HG03135 (cell line): ENCODE data around the gene CADM3.

ENCODE experiments used
- ATAC-seq: cut with Tn5 transposase; IDR thresholded peaks from one replicate; pipeline ENCODE4 v1.9.1; 2021; ENCODE audit warnings: mild to moderate bottlenecking, moderate library complexity; ENCODE audit not compliant: unreplicated experiment

Gene CADM3, protein sequence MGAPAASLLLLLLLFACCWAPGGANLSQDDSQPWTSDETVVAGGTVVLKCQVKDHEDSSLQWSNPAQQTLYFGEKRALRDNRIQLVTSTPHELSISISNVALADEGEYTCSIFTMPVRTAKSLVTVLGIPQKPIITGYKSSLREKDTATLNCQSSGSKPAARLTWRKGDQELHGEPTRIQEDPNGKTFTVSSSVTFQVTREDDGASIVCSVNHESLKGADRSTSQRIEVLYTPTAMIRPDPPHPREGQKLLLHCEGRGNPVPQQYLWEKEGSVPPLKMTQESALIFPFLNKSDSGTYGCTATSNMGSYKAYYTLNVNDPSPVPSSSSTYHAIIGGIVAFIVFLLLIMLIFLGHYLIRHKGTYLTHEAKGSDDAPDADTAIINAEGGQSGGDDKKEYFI

DNA sequence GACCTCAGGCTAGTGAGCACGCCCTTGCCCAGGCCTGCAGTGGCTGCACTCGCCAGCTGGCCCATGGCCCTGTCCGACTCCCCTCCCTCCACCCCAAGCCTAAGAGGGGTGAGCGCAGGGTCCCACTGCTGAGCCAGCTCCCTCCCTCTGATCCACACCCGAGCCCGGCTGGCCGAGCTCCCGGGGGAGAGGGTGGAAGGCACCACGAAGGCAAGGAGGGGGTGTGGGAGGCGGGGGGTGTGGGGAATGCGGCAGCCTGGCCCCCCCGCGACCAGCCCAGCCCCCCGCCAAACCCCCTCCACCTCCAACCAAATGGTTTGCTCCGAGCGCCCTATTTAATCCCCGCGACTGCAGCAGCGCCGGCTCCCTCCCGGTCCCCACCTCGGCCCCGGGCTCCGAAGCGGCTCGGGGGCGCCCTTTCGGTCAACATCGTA lies at the start of gene CADM3:
TSS of gene CADM3 (plus strand) at position 362 of the 434 bp plus-strand sequence. CDS start 151 bp downstream, outside the sequence.
- ATAC-seq = no peak

DNA sequence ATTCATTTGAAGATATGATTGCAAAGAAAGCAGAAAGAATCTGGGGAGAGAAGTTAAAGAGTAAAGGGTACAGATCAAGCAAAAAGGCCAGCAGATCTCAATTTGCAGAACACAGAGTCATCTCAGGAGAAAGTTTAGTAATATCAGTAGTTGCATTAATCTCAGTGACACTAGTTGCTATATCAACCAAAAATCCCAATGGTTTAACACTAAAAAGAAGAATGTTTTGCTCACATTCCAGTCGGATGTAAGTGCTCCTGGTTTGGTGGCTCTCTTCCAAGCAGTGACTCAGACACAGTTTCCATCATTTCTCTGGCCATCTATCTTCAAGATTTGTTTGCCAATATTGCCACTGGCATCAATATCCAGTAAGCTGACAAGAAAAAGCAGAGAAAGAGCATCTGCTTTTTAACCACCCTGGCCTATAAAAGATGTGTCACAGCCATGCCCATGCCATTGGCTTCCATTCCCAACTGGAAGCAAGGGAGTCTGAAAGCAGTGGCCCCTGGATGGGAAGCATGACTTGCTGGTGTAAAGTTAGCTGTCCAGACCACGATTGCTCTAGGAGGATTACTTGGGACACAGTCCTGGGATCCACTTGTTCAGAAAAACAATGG lies 49.3 kb upstream of the CADM3 start:
- ATAC-seq = peak; percentile 83

DNA sequence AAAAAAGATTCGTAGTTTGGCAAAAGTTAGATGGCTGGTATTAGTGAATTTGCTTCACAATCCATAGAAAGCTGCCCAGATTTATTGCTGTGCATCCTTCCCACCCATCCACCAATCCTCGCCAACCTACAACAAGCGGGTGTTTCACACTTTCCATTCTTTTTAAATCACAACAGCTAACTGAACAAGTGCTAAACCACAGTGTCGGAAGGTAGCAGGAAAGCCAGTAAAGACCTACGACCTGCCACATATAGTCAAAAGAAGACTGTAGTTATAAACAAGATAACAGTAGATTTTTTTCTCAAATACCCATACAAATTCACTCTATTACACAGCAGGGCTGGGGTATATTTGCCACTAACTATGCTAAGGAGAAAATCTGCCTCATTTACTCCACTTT lies 47.8 kb upstream of the CADM3 start:
- ATAC-seq = no peak

DNA sequence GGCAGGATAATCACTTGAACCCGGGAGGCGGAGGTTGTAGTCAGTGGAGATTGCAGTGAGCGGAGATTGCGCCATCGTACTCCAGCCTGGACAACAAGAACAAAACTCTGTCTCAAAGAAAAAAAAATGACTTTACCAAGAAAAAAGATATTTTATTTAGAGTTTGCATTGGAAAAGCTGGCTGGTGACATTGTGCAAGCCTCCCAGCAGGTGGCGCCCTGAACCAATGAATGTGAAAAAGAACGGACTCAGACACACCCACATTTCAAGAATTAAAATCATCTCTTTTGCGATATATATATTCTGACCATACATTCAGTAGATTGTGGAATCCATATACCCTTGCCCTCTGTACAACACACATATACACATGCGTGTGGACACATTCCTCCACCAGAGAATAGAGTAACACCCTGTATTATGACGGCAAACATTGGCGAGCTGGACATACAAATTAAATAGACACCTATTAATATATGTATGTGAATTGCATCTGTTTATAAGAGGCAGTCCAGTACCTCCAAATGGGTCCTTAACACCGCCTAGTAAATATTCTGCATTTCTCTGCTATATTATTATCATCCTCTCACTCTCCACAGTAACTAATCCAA lies 39.0 kb upstream of the CADM3 start:
- no peak for ATAC-seq

DNA sequence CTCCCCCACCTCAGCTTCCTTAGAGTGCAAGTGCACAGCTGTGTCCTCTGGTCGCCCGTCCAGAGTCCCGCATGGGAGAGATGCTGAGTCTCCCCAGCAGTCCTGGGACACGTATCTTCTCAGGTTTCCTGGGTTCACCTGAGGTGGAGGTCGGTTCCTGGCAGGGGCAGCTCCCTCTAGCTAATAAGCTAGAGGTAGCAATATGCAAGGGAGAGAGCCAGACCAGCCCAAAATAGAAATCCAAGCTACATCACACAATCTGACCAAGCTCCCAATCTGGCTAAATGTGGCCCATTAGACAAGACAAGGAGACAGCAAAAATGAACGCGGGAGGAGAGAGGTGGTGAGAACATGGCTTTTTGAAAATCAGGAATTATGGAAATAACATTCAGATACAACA lies 30.9 kb upstream of the CADM3 start:
- ATAC-seq = no peak

DNA sequence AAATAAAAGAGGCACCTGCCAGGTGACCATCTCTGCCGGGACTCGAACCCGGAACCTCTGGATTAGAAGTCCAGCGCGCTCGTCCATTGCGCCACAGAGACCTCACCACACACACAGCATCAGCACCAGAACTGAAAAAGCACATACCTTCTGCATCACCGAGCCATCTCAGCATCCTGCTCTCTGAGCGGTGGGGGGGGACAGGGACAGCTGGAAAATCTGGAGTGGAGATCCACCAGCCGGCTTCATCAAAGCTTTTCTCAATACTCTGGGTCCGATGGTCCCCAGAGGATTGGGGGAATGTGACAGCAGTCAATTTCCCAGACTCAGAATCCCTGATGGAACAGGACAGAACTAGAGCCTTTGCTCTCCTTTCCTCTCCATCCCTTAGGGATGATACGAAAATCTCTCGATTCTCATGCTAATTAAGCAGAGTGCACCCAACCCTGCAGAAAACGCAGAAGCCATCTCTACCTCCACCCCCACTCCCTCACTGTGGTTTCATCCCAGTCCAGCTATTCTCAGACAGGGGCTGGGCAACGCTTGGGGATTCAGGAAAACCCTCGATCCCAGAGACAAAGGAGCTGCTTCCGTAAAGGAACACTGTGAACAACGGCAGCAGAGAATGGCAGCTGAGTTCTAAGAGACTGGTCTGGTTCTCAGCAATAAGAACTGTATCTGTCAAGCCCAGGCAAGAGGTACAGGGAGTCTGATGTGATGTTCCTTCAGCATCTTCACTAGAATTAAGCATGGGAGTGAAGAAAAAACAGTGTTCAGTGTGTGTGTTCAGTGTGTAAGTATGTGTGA lies 29.6 kb upstream of the CADM3 start:
- ATAC-seq = no peak

DNA sequence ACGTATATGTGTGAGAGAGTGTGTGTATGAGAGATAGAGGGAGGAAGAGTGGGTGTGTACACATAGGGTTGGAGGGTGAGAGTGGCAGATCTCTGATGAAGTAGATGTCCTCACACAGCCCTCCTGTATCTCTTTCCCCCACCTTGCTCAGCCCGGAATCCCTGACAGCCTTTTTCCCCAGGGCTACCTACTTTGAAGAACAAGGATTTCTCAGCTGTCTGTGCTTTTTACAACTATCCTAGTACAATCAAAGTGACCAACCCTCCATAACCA lies 29.1 kb upstream of the CADM3 start:
- ATAC-seq = no peak

DNA sequence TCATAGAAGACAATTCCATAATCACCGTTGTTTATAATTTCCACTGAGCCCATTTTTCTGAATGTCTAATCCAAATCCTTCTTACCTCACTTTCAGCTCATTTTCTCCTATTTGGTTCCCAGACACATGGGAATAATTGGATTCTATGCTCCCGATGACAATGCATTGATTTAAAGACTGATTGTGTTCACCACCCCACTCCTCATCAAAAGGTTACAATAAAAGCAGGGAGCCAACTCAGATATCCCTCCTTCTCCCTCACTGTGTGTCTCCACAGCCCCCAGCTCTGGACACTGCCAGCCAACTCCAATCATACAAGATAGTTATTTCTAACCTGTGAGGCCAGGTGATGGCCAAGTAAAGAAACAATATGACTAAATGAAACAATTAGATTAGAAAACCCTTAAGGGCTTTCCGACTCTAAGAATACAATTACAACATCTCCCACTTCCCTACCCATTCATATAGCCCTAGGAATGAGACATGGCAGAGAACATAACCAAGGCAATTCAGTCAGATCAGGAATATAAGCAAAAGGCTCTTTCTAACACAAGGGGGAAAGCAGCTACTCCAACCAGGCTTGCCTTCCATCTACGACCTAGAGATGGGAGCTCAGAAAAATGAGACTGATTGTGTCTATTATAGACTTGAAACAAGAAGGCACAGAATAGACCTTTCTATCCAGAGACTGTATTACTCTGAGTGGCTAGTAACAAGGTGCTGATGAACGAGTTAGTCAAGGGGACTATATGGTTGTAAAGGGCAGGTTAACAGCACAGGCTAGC lies 28.5 kb upstream of the CADM3 start:
- ATAC-seq = no peak

DNA sequence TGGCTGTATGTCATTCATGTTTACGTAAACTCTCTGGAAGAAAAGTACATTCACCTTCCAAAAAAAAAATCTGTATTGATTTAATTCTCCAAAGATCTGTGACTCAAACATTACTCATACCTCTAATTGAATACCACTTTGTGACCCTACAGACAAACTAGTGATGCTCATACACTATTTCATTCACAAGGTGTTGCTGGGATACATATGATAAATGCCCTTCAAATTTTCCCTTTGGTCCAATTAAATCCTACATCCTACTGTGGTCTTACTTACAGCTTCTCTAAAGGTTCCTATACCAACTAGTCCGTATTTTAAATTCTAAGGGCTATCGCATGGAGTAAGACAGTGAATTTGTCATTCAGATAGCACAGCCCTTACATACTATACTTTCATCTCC lies 26.8 kb upstream of the CADM3 start:
- no peak for ATAC-seq

DNA sequence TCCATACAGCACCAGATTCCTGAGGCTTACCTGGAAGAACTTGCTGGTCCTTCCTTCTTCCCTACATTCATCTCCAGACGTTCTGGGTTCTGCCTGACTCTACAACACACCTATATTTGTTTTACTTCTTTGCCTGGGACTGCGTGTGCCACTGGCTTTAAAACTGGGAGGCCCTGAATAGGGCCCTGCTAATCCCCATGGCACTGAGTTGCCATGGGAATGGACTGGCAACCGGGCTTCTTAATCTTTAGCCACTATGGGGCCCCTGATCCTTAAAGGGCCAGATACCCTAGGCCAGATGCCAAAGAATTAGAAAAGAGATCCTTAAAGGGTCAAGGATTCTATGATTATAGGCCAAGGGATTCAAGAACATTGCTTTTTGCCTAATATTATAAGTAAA lies 24.4 kb upstream of the CADM3 start:
- no peak for ATAC-seq

DNA sequence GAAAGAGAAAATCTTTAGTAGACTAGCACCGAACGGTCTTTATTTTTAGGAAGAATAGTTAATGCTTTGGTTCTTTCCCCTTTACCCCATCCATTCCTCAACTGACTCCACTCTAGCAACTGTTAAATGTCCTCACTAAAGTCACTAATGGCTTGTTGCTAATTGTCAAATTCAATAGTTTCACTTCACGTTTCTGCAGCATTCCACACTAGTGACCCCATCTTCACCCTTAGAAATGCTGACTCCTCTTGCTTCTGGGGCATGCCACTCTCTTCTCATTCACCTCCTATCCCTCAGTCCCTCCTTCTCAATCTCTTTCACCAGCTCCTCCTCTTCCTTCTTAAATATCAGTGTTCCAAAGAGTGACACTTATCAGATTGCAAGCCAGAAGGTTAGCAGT lies 19.4 kb upstream of the CADM3 start:
- ATAC-seq = no peak

DNA sequence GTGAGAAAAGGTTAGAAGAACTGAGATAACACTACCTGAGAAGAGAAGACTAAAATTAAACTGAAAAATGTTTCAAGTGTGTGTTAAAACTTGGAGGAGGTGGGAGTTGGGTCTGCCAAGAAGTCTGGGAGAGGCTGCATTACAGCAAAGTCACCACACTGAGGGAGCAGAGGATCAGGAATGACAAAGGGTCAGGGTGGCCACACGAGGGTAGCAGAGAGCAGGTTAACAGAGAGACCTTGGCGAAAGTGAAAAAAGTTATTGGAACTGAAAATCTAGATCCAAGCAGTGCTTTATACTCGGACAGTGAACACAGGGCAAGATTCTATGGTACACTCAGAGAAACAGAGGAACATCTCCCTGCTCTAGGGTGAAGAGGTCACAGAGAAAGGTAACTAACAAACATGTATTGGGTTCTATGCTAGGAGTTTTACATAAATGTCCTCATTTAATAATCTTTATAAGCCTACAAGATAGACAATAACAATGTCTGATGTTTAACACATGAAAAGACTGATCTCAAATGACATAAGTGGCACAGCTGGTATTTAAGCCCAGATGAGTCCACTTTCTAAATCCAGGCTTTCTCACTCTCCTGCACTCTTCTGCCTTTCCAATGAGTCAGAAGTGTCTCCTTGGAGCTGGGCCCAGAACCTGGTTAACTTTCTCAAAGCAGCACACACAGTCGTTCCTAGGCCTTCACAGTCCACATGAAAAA lies 10.3 kb upstream of the CADM3 start:
- ATAC-seq = peak; percentile 97

DNA sequence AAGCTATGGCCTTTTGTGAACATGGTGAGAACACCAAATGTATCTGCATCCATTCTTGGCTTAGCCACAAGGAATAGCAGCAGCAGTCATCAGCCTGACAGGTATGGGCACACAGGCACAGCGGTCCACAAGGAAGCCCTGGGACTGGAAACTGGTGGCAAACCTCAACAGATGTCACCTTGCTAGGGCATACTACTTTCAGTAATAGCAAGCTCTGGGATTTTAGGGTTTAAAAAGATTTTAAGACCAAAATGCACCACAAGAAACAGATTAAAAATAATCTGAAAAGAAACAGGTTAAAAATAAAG lies 9.7 kb upstream of the CADM3 start:
- no peak for ATAC-seq

DNA sequence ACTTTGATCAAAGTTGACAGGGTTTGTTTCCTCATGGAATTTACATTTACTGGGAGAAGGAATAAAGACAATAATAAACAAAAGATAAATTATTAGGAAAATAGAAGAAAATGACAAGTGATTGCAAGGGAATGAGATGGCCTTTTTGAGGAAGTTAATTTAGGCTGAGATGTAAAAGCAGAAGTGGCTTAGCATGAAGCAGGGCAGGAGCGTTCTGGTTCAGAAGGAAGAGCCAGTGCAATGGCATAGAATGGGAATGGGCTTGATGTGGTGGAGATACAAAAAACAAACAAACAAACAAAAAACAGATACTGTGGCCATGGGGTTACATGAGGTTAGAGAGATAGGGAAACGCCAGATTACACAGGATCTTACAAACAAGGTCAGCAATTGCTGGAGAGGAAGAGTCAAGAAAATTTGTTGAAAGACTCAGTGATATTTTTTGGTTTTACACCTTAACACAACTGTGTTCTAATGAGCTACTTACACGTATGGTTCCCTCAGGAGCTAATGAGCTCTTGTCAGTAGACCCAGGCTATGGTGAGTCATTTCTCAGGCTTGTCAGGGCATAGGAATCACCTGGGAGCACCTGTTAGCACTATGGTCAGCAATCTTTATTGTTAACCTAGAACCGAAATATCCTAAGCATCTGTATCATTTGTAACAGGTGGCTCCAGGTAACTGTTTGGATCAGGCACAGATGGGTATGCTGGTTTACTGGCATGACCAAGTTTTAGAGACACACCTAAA lies 8.7 kb upstream of the CADM3 start:
- no peak for ATAC-seq

DNA sequence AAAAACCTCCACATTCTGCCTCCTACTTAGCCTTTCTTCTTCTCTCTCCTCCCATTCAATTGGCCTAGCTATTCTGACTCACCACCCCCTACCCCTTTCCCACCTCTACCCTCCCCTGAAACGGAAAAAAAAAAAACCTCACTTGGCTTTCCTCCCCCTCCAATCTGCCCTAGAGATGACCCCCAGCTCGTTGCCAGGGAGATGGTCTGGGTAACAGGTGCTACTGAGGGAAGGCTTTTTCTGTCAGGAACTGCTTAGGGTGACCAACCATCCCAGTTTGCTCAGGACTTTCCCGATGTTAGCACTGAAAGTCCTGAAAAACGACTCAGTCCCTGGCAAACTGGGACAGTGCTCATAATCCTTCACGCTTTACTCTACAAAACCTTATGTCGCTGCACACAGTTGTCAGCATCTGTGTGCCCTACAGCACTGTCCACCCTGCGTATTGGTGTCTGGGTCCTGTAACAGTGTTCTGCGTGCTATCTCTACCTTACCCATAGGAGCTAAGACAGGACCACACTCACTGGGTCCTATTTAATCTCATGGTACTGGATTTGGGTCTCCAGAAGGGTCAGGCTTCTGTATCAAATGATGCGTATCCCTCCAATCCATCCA lies 7.7 kb upstream of the CADM3 start:
- no peak for ATAC-seq

DNA sequence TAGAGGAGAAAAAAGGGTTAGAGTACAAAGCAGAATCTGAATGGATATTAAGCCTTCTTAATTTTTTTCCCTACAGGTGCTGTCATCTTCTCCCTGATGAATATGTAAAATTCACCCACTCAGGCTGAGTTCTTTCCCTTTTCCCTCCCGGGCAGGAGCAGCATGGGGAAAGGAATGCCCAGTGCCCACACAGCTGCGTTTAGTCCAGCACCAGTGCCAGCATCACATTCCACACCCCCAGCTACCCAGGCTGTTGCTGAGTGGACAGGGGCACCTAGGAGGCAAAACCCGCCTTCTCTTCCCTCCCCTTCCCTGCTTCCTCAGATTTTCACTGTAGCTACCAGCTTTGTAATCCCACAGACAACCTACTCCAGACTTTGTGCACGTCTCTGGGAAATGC lies 3.4 kb upstream of the CADM3 start:
- no peak for ATAC-seq

DNA sequence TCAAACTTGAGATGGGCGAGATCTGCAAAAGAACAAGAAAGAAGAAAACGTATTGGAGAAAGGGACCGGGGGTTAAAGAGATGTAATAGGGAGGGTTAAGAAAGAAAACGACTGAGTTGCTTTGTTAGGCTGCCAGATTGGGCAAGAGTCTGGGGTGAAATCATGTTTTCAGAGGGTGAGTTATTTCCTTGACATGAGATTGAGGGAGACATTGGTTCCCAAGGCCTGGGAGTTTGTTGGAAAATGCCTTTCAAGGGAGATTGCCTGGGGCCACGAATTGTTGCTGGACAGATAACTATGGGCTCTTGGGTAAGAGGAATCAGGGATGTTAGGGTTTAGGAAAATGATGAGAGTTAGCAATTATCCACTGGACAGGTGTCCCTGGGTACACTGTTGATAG lies 776 bp upstream of the CADM3 start:
- ATAC-seq = no peak

DNA sequence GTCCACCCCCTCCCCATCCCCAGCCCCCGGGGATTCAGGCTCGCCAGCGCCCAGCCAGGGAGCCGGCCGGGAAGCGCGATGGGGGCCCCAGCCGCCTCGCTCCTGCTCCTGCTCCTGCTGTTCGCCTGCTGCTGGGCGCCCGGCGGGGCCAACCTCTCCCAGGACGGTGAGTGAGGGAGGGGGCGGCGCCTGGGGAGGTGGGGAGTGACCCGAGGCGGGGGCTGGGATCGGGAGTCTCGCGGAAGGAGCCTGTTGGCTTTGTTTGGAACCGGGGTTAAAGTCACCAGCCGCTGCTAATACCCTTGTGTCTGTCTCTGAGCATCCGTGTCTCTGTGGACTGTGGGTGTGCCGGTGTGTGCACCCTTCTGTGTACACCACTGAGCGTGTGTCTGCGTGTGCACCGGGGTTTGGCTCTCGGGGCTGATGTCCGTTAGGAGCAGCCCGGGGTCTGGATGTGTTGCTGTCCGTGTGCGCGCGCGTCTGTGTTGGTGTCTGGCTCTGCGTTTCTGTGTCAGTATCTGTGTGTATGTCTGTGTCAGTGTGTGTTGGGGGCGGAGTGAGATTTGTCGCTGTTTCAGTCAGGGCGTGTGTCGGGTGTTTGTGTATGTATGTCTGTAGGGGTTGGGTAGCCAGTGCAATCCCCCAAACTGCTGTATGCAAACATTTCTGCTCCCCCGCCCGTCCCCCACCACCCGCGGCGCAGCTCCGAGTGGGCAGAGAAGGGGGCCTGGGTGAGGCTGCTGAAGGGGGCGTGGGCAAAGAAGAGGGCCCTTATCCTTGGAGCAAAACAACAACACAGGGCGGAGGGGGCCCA lies 480 bp downstream of the CADM3 start:
- ATAC-seq = no peak
